GM15510 (cell line): ENCODE data around the gene ACBD3.

Experiments used
- POLR2A ChIP-seq: IDR thresholded peaks from 3 replicates; pipeline ENCODE4 v1.6.1; 2011; ENCODE audit warnings: borderline replicate concordance; ENCODE audit not compliant: insufficient read length; ENCODE audit errors: extremely low read depth

Gene ACBD3

DNA sequence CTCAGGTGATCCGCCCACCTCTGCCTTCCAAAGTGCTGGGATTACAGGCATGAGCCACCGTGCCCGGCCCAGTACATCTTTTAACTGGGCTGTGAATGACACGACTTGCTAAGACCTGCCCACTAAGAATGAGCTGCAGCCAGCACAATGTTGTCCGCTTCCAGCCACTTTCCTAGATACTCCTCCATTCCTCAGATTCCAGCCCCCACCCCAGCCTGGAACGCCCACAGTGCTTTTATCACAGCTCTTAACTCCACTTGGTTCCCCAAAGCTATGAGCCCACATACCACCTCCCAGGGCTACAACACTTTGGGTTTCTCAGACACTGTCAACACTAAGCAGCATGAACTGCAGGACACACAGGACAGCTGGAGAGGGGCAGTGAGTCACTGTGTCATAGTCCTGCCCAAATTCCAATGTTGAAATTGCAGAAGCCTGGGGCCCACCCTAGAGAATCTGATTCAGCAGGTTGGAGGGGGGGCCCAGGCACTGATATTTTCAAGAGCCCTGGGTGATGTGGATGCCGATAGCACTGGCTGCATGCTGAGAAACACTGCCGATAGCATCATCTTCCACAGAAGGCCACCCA, 58.0 kb downstream of the ACBD3 start:
- TF ChIP-seq POLR2A = no peak

DNA sequence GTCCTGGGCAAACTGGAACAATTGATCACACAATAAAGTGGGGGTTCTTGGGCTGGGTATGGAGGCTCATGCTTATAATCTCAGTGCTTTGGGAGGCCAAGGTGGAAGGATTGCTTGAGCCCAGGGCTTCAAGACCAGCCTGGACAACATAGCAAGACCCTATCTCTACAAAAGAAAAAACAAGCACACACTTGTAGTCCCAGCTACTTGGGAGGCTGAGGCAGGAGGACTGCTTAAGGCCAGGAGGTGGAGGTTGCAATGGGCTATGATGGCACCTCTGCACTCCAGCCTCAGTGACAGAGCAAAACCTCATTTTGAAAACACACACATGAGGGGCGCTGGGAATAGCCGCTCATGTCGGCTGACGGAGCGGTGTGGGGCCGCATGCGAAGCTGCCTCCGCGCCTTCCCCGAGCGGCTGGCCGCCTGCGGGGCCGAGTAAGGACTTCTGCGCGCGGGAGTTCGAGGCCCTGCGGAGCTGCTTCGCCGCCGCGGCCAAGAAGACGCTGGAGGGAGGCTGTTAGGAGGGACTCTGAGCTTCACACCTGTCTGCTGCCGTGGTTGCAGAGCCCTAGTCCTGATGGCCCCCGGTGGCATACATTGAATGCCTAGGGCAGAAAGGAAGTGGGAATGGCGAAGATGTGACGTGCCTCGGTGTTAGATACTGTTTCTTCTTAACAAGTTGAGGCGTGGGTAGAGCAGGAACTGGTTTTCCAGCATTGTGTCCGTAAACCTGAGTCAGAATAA, 59.5 kb downstream of the ACBD3 start:
- no peak for TF ChIP-seq POLR2A

DNA sequence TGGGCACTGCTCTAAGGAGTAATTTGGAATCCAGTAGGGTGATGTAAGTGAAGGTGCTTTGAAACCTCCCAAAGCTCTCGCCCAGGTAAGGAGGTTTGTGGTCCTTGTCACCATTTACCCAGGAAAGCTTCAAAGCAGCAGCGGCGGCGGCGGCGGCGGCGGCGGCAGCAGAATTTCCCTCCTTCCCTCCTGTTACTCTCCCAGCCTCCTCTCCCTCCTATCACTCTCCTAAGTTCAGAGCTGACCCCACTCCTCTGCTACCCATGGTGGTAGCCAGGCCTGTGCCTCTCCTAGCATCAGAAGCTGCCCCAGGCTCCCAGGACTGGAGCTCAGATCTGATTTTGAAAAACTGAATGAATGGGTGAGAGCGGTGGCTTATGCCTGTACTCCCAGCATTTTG, 60.7 kb downstream of the ACBD3 start:
- TF ChIP-seq POLR2A = no peak

DNA sequence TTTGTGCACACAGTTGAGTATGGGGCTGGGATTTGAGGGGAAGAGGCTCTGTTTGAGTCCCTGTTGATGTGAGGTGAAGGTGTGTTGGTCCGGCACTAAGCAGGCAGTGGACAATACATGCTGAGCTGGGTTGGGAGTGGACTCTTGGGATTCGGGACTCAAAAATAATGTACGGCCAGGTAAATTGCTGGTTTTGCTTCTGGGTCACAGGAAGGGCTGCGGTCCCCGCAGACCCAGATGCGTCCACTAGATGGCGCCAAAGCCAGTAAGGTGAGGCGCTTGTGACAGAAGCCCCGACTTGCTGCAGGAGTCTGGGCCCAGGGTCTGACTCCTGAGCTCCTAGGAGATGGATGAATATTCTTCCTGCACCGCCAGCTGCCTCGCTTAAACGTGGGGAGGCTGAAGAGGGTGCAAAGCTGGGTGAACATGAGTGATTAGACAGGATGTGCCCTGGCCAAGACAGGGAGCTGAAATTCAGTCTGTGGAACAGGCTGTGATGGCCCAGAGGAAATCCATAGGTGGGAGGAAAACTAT, 61.4 kb downstream of the ACBD3 start:
- TF ChIP-seq POLR2A = no peak

DNA sequence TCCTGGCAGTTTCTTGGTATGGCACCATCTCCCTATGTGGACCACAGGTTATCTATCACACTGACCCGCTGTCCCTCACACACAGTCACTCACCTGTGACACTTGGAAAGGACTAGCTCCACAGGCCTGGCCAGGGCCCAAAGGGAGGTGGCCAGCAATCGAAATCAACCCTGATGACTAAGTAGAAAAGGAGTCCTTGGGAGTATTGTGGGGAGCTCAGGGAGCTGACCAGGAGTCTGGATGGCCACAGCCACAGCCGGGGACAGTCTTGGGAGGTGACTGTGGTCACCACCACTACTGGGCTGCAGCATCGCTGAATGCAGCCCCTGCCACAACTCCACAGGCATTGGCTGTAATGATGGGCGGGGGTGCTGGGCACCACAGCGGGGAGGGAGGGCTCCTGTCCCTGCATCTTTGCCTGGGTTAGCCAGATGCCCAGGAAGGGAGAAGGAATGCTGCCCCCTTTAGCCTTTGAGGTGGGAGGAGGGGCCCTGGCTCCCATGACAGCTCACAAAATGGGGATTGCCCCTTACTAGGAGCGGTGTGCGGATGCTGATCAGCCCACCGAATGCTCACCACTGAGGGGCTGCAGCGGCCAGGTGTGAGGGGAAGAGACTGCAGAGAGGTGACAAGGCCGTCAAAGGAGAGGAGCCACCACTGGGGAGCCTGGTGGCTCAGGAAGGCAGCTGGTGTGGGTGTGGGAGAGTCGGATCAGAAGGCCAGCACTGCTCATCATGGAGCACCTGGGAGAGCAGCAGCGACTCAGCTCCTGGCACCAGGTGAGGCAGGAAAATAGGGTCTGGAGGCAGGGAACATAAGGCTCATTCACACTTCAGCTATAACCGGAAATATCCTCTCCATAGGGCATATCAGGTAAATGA, 62.7 kb downstream of the ACBD3 start:
- TF ChIP-seq POLR2A = no peak

DNA sequence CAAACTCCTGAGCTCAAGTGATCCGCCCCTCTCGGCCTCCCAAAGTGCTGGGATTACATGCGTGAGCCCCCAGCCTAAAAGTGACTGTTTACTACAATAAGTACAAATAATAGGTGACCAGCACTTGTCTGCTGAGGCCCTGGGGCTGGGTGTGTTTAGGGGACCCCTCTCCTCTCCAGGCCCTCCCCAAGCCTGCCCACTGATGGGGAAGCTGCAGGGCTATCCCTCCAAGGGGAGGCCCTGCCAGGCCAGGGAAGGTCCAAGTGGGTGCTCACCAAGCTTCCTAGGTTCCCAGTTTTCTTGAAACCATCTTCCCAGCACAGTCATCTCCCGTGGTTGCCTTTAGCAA, 63.4 kb downstream of the ACBD3 start:
- TF ChIP-seq POLR2A = no peak

GRCh38 chr1:226121587-226122400, 64.7 kb downstream of the ACBD3 start:
- no peak for TF ChIP-seq POLR2A

DNA sequence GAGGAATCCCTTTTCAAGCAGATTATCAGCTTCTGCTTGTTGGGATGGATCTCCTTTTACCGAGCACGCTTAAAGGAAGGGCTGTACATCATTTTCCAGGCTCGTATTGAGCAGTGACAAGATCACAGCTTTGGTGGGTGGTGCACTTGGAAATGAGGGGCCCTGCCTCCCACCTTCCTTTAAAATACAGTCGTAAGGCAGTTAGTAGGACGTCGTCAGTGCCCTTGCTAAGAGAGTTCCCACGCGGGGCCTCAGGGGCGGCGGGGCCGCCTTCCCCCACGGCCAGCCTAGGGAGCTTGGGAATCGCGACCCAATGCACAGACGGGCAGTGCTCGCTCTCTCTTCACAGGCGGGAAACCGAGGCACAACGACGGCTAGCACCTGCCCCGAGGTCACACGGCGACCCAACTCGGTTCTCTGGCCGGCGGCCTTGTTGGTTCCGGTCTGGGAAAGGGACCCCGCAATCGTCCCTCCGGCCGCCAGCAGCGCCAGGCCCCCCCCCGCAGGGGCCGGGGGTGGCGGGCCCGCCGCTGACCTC, 65.4 kb downstream of the ACBD3 start:
- TF ChIP-seq POLR2A = no peak

DNA sequence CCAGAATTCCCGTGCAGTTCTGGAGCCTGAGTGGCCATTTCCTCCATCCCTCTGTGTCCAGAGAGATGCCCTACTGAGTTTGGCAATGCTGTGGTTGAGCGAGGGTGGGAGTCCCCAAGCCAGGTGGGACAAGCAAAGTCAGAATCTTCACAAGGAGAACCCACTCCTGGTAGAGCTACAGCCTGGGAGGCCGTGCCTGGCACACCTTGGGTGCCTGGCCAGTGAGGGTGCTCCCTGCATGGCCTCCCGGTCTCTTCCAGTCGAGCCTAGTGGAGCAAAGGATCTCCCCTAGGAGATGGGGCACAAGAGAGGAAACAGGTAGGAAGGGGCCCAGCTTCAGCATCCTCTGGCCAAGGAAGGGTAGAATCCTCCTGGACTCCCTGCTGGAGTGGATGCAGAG, 66.1 kb downstream of the ACBD3 start:
- TF ChIP-seq POLR2A = no peak

DNA sequence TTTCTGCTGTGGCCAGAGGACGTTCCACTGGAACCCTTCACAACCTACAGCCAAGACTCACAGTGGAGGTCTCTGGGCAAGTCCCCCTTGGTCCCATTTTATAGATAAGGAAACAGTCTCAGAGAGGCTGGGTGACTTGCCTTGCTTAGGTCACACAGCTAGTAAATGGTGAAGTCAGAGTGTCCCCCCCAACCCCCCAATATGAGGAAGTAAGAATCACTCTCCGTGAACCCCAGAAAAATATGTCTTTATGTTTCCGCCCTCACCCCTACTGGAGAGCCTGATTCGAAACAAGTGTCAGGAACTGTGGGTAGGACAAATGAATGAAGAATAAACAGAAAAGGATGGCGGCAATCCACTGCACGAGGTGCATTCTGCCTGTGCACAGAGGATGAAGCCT, 67.4 kb downstream of the ACBD3 start:
- TF ChIP-seq POLR2A = no peak

DNA sequence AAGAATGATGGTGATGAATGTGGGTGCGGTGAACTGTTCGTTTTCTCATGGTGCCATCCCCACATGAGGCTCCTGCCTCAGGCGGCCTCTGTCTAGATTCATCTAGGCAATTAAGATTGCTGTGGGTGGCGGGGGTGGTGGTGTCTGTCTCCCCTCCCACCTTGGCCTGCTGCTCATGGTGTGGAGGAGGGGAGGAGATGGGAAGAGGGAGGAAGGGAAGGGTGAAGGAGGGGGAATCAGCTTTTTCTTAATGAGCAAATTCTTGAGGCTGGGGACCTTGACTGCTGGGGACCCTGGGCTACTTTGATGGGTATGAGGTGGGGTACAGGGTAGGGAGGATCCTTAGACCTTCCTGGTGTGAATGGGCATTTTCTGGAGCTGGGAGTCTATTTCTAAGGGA, 68.2 kb downstream of the ACBD3 start:
- TF ChIP-seq POLR2A = no peak

DNA sequence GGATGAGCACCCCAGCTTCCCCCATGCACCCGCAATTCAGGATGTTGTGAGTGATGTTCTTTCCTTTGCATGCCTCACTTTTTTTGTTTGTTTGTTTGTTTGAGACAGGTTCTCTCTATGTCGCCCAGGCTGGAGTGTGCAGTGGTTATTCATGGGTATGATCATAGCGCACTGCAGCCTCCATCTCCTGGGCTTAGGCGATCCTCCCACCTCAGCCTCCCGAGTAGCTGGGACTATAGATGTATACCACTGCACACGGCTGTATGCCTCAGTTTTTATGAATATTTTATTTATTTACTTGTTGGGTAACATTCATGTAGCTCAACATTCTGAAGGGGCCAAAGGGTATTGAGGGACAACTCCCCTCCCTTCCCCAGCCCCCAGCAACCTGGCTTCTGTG, 69.2 kb downstream of the ACBD3 start:
- no peak for TF ChIP-seq POLR2A

DNA sequence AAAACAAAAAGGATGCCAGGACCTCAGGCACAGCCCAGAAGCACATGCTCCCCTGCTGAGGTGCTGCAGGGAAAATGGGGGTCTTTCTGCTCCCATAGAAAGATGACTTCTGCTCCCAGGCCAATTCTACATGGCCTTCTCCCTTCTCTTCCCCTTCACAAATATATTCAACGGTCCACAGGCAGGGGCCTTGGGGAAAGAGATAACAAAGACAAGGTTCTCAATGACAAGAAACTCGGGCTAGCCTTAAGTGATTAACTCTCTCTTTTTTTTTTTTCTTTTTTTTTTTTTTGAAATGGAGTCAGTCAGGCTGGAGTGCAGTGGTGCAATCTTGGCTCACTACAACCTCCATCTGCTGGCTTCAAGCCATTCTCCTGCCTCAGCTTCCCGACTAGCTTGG, 69.9 kb downstream of the ACBD3 start:
- TF ChIP-seq POLR2A = no peak

DNA sequence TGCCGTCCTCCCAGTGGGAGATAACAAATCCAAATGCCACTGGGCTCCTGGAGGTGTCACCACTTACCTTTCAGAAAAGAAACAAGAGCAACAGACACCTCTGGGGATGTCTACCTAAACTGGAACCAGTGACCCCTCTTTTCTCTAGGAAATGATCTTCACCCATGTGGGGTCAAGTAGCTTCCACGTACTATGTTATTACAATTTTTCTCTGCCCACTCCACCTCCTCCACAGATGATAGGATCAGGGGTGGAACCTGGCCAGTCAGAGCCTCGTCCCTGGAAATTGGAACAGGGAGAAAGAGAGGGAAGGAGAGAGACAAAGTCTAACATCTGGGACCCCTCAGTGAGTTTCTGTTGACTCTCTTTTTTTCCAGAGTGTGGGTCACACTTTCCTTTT, 73.9 kb downstream of the ACBD3 start:
- no peak for TF ChIP-seq POLR2A
